Renal cortex interstitium (tissue), 11 donors: ENCODE results near the gene TBX18. TPM values are rescaled to one million over a fixed set of nuclear protein-coding genes. Genes with fewer than 3 reads are reported as not detected.

ENCODE experiments used
- DNase-seq, 11 donors: peaks; one replicate each; pipeline ENCODE4 v3.0.0-alpha.2; 2013; ENCODE audit warnings: low read depth in 9 of 11, low spot score in 4 of 11; ENCODE audit errors: extremely low read depth in 1 of 11
- polyA plus RNA-seq, 3 donors: library from polyadenylated mRNA; unstranded; fragments of 120-200 nt; gene quantifications; one replicate each; pipeline ENCODE4 v1.2.1, GENCODE V29; 2013; ENCODE audit not compliant: insufficient read length in 3 of 3

Gene TBX18
- polyA plus RNA-seq, 3 donors = 8.8 to 10.1 (median 9.5) TPM

GRCh38 chr6:84651583-84651982 lies 112.8 kb downstream of the TBX18 start:
- no peak for DNase-seq

DNA sequence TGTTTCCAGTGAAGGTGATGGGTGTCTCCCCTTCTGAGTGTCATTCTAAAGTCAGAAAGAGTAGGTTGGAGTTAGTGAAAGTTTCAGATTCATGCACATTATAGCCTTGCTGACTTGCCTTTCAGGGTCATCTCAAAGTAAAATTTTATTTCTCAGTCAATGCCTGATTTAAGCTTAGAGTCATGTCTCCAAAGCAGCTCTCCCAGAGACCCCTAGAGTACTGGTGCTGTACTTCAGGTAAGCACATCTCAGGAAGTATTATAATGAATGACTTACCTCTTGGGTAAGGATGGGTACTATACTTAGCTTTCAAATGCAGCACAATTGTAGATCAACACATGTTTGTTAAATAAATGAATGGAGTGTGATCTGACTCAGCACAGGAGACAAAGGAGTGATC lies 116.0 kb downstream of the TBX18 start:
- DNase-seq = no peak

DNA sequence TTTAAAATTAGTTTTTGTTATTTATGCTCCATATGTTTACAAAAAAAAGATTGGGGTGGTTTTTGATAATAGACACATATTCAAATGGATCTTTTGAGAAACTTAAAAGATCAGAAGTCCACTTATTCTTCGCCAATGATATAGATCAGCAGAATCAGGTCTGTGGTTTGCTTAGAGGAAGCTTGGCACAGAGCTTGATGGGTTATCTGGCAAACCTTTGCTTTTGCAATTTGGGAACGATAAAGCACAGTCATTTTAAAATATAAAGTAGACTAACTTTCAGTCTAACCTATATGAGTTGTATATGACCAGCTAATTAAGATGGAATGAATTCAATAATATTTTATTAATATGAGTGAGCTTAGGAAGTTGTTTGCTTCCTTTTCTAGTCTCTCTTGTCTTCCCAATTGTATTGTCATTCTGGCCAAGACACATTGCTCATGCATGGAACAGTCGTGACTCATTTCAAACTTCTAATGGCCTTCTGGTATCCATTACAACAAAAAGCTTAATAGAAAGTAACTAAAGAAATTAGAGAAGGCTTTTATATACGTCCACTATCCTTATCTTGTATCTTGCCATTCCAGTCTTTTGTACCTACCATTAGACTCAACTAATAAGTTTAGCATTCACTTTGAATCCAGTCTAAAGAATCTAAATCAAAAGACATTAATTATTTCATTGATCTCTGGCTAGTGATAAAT lies 118.7 kb downstream of the TBX18 start:
- no peak for DNase-seq

DNA sequence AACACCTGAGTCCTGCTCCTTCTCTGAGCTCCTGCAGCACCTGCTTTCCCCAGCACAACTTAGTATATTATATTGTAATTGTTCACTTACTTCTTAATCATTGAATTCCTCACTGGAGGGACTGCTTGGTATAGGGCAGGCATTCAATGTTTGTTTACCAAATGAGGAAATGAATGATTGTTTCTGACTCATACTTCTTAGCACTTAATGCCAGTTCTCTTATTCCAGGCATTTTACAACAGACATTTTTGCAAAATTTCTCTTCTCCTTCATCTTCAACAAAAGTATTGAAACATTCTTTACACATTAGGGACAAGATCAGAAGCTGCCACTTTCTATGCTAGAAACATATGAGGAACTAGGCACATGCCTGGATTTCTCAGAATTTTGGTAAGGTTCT lies 119.4 kb downstream of the TBX18 start:
- no peak for DNase-seq

DNA sequence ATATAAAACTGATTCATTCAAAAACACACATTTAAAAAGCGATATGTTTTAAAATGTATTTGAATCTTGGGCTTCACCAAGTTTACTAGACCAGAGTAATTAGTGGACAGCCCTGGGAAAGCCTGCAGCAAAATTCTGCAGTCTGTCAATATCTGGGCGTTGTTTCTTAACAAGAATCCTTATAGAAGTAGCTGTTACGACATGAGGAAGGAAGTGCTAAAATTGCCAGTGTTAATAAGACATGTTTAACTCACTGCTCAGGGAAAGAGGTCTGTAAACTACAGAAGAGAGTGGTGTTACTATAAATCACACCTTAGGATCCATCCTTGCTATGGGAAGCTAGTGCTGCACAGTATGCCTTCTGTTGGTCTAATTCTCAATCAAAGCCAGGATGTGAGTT lies 120.6 kb downstream of the TBX18 start:
- no peak for DNase-seq

- DNase-seq = peak in 4 of 11 donors; percentile 11 to 41 (median 30)
These were observed 123.3 kb downstream of the TBX18 start for GRCh38 chr6:84641076-84641475.

GRCh38 chr6:84639396-84639795 lies 125.0 kb downstream of the TBX18 start:
- no peak for DNase-seq

DNA sequence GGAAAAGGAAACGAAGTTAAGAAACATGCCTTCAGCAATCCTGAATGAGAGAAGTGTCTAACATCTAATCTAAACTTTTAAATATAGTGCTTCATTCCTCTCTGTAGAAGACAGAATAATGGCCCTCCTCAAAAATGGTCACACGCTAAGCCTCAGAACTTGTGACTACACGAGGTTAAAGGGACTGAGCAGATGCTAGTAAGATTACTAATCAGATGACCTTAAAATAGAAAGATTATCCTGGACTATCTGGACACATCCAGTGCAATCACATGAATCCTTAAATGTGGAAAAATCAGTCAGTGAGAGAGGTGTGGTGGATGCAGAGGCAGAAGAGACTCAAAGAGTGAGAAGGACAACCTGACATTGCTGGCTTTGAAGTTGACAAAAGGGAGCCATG lies 126.1 kb downstream of the TBX18 start:
- DNase-seq = no peak
